Osteoblast (primary cell): ENCODE results near the gene OR51E1. TPM values are rescaled to one million over a fixed set of nuclear protein-coding genes. Genes with fewer than 3 reads are reported as not detected.

Source experiments
- DNase-seq: peaks from one replicate; pipeline ENCODE4 v3.0.0; 2011; ENCODE audit warnings: low spot score, mixed read lengths; ENCODE audit not compliant: insufficient read length; ENCODE audit errors: missing footprints
- H2AFZ ChIP-seq: 2 replicates; pipeline ENCODE4 v1.6.0; 2011; ENCODE audit warnings: mild to moderate bottlenecking, low read length
- H3K27ac ChIP-seq: 2 replicates; pipeline ENCODE4 v1.5.1; 2011; ENCODE audit warnings: mild to moderate bottlenecking, low read depth, low read length, moderate library complexity
- H3K27me3 ChIP-seq: 2 replicates; pipeline ENCODE4 v1.6.0; 2012; ENCODE audit warnings: mild to moderate bottlenecking, control low read depth, inconsistent platforms, low read length, moderate library complexity; ENCODE audit not compliant: insufficient read depth
- H3K36me3 ChIP-seq: 2 replicates; pipeline ENCODE4 v1.5.1; 2011; ENCODE audit warnings: mild to moderate bottlenecking, low read length, control low read depth, moderate library complexity; ENCODE audit not compliant: insufficient read depth
- H3K4me1 ChIP-seq: 2 replicates; pipeline ENCODE4 v1.5.1; 2011; ENCODE audit warnings: mild to moderate bottlenecking, low read length, control low read depth, moderate library complexity; ENCODE audit not compliant: insufficient read depth
- H3K4me2 ChIP-seq: 2 replicates; pipeline ENCODE4 v1.6.0; 2011; ENCODE audit warnings: mild to moderate bottlenecking, low read length; ENCODE audit not compliant: insufficient read depth
- H3K4me3 ChIP-seq: fragments of 200-600 bp; sonication (generic); 3 replicates; pipeline ENCODE4 v1.5.1; 2012; ENCODE audit warnings: mild to moderate bottlenecking, low read length, inconsistent platforms; ENCODE audit not compliant: insufficient read depth
- H3K79me2 ChIP-seq: 2 replicates; pipeline ENCODE4 v1.6.0; 2012; ENCODE audit warnings: mild to moderate bottlenecking, low read length, control low read depth, inconsistent platforms; ENCODE audit not compliant: insufficient read depth
- H3K9me3 ChIP-seq: 2 replicates; pipeline ENCODE4 v1.5.1; 2011; ENCODE audit warnings: low read depth, low read length, control low read depth
- H4K20me1 ChIP-seq: 2 replicates; pipeline ENCODE4 v1.6.0; 2012; ENCODE audit warnings: mild to moderate bottlenecking, low read length, control low read depth; ENCODE audit not compliant: insufficient read depth
- CTCF ChIP-seq: IDR thresholded peaks from 2 replicates; pipeline ENCODE4 v1.5.1; 2011; ENCODE audit warnings: mild to moderate bottlenecking, low read depth, low read length, moderate library complexity; ENCODE audit errors: extremely low read depth
- total RNA-seq: library from RNA; depleted of rRNA; stranded (reverse); fragments of >200 nt; gene quantifications from 2 replicates; pipeline ENCODE4 v1.2.3, GENCODE V29; 2012

OR51E1 gene
- total RNA-seq, 1 donor: not detected

DNA sequence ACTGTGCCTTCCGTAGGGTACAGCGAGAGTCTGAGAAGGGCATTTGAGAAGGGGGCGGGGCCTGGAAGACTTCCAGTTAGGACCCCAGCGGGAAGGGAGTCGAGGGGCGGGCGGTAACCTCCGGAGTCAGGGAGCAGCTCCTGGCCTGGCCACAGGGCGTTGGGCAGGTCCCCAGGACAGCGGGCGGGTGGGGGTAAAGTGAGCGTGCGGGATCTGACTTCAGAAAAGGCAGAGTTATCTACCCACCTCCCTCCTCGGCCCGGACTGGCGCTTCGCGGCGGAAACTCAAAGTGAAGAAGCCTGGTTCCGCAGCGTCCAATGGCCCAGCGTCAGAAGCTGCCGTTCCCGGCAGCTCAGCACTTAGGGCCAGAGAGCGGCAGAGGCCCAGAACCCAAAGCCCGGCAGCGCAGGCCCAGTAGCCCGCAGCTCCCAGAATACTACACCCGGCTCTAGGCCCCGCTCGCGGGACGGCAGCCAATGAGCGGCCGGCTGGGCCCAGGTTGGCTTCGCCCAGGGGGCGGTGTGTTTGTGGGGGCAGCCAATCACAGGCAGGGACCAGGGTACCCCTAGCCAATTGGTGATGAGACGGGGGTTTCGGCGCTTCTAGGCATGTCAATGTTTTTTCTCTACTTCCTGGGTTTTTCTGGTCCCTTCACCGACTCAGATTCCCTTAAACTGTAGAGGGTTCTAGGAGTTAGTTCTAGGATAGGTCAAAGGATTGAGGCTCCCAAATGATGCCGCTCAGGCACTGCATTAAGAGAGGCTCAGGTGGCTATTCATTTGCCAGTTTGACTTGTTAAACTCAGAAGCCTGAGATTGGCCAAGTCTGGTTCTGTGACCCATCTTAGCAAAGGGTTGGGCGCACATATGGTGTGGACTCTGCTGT is 35.8 kb upstream of the OR51E1 start, which contains the start of gene TRIM68:
Gene TRIM68 (minus strand): TSS at position 451 of the 886 bp plus-strand sequence. CDS start 2,727 bp downstream, outside the sequence.
- Histone ChIP-seq H3K79me2 (peaks cover 13% of the 10 kb centered on the region), H3K4me2 (peak within 1 kb of the TSS; percentile 86), H3K27ac (peak within 1 kb of the TSS; percentile 78), H3K4me3 (peak within 1 kb of the TSS; percentile 83), H3K36me3 (no peaks in the 10 kb centered on the region), H4K20me1 (peaks cover 3% of the 10 kb centered on the region), H3K4me1 (peaks cover 18% of the 10 kb centered on the region), H2AFZ (peak within 1 kb of the TSS; percentile 99), H3K27me3 (no peaks in the 10 kb centered on the region), H3K9me3 (no peaks in the 10 kb centered on the region)
- DNase-seq: peak; percentile 99
- no peak for TF ChIP-seq CTCF

DNA sequence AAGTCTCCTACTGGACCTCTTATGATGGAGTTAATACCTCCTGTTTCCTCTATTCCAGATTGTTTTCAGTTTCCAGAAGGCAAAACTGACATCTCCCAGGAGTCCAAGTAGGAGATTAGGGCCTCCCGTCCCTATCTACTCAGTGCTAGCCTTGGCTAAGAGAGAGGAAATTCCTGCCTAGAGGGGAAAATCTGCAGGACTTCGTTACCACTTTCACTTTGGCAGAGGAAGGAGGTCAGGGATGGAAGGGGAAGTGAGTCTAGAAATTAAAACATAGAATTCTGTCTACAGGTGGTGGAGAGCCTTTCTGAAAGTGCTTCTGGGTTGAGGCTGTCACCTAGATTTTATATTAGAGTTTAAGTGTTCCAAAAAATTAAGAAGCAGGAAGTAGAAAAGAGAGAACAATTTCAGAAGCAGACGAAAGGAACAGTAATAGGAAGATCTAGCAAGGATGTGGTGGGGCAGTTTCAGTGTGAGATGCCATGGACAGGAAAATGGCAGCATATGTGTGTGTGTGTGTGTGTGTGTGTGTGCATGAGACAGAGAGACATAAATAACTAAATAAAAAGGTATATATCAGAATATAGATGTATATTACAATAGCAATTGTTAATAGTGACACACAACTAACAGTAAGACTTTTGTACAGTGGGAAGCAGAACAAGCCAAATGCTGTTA is 33.4 kb upstream of the OR51E1 start:
- H3K36me3 ChIP-seq: no peaks in the 10 kb centered on the region
- peaks cover 8% of the 10 kb centered on the region for H3K79me2 ChIP-seq
- peak overlapping the region; percentile 31 for H3K4me3 ChIP-seq
- peak; percentile 17 for DNase-seq
- no peak overlapping the region for H3K27ac ChIP-seq
- no peaks in the 10 kb centered on the region for H3K9me3 ChIP-seq
- peak overlapping the region; percentile 61 for H3K4me2 ChIP-seq
- H3K4me1 ChIP-seq: peaks cover 18% of the 10 kb centered on the region
- H3K27me3 ChIP-seq: no peaks in the 10 kb centered on the region
- TF ChIP-seq CTCF: no peak
- no peaks in the 10 kb centered on the region for H4K20me1 ChIP-seq
- peak overlapping the region; percentile 93 for H2AFZ ChIP-seq

DNA sequence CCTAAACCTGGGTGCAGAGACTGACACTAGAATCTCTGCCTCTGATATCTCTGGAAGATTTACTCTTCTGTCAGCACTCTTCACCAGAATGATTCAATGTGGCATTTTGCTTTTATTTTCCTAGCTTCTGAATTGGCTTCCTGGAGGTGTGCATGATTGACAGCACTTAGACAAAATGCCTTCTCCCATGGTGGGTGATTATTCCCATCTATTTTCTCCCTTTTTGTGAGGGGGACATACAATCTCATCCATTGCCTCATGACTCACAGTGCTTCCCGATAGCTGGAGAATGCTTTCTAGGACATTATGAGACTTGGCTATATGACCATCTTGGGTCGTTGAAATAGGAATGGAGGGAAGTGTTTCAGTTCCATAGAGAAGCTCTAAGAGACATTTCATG is 31.8 kb upstream of the OR51E1 start:
- DNase-seq: no peak
- Histone ChIP-seq H3K4me3 (no peak overlapping the region), H3K4me2 (no peak overlapping the region), H3K4me1 (peaks cover 8% of the 10 kb centered on the region), H3K79me2 (peaks cover 4% of the 10 kb centered on the region), H3K9me3 (no peaks in the 10 kb centered on the region), H4K20me1 (no peaks in the 10 kb centered on the region), H3K27me3 (no peaks in the 10 kb centered on the region), H2AFZ (no peak overlapping the region), H3K27ac (no peak overlapping the region), H3K36me3 (no peaks in the 10 kb centered on the region)
- no peak for TF ChIP-seq CTCF
